Activated gamma-delta T cell treated with anti-CD3 and anti-CD28 coated beads, Interleukin-2, amount 50 U/mL, for 16 hours (primary cell): ENCODE data around the gene KDM4C.

Experiments
- DNase-seq: peaks from one replicate; pipeline ENCODE4 v3.0.0-alpha.2; 2020; ENCODE audit warnings: low read depth

Gene KDM4C

GRCh38 chr9:7051711-7052110 lies 293.9 kb downstream of the KDM4C start:
- no peak for DNase-seq

DNA sequence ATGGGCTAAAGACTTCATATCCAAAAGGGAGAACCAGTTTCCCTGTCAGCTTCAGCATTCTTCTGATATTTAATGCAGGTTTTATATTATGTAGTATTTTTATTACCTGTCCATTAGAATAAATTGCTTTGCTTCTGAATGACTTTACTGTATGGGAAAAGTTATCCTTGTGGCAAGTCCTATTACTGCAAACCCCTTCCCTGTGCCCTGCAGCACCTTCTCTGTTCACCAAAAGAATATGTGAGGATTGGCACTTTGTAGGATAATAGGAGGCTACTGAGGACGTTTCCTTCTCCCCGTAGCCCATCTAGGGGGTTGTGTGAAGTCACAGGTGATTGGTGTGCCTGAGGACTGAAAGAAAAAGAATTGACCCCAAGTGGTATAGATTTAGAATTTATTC lies 296.1 kb downstream of the KDM4C start:
- no peak for DNase-seq

- DNase-seq: no peak
These were observed 297.6 kb downstream of the KDM4C start for GRCh38 chr9:7055171-7055903.

- no peak for DNase-seq
These were observed 298.5 kb downstream of the KDM4C start for GRCh38 chr9:7056254-7056653.

DNA sequence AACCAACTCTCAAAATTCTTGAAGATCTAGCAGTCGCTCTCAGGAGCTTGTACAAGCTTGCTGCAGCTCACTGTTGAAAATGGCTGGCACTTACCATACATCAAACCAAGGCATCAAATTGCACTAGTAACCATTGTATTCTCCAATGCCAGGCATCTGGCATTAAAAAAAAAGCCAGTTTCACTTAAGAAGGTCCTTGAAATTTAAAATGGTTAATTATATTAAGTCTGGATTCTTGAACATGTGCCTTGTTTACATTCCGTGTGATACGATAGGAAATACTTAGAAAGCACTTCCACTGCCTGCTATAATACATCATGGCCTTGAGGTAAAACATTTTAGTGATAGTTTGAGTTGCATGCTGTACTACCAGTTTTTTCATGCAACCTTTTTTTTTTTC lies 300.7 kb downstream of the KDM4C start:
- DNase-seq: no peak

- no peak for DNase-seq
These were observed 309.4 kb downstream of the KDM4C start for GRCh38 chr9:7067169-7067568.

DNA sequence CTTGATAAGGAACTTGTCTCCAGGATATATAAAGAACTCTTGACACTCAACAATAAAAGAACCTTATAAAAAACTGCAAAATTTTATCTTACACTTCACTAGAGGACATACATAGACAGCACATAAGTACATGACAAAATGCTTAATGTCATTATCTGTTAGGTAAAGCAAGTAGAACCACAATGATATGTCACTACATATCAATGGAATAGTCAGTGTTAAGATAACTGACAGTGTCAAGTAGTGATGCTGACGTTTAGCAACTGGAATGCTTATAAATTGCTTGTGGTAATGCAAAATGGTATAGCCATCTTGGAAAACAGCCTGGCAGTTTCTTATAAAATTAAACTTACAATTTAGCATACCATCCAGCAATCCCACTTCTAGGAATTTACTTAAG lies 314.1 kb downstream of the KDM4C start:
- DNase-seq: no peak

DNA sequence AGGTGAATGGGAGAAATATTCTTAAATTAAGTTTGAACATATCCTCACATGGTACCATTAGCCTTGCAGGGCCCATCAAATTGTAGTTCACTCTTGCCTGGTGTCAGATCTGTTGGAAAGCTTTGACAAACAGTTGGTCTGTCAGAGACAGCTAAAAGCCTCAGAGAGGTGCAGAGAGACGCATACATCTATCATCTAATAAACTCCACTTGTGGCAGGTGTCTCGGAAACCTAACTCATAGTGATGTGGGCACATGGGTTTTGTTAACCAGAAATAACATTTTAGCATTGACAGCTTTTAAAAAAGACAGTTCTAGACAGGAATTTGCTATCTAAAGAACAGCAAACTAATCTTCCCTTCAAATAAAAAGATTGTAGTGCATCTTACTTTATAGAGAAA lies 315.9 kb downstream of the KDM4C start:
- DNase-seq: no peak

DNA sequence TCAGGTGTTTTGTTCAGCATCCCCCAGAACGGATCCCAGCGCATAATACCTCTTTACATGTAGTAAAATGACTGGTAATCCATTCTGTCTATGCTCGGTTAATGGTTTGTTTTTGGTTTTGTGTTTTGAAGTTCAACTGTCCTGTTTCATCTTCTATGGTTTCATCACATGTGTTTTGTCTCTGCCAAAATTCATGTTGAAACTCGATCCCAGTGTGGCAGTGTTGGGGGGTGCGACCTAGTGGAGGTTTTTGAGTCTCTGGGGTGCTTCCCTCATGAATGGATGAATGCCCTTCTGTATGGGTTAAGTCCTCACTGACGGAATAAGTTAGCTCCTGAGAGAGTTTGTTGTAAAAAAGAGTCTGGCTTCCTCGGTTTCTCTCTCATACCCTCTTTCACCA lies 317.4 kb downstream of the KDM4C start:
- no peak for DNase-seq

GRCh38 chr9:7079051-7079450 lies 321.3 kb downstream of the KDM4C start:
- DNase-seq: no peak

DNA sequence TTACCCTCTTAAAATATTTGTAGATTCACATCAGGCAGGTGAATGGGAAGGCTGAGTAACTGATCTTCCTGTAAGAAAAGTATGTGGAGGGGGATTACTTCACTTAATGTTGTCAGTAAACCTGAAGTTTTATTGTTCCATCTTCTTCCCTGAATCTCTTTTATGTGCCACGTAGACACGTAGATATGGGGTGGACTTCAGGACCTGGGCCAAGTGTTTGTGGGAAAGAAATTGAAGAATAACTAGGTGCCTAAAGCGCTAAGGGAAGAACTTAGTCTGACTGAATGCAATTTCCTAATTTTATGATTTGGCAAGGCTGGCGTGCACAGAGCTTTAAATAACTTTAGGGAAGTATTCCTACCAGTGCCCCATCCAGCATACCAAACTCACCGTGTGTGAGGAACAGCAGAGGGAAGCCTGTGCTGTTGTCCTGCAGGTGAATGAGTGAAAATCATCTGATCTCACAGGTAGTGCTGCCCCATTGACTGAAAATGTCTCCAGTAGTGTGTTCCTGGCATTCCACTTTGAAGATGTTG lies 323.4 kb downstream of the KDM4C start:
- no peak for DNase-seq

DNA sequence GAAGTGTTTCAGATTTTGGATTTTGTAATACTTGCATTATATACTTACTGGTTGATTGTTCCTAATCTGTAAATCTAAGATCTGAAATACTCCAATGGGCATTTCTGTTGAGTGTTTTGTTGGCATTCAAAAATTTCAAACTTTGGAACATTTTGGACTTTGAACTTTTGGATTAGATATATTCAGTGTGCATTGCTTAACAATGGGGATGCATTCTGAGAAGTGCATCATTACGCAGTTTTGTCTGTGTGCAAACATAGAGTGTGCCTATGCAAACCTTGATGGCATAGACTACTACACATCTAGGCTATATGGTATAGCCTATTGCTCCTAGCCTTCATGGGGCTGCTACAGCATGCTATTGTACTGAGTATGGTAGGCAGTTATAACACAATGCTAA lies 325.4 kb downstream of the KDM4C start:
- no peak for DNase-seq

- DNase-seq: no peak
These were observed 327.6 kb downstream of the KDM4C start for GRCh38 chr9:7085357-7085756.

GRCh38 chr9:7086389-7086788 lies 328.6 kb downstream of the KDM4C start:
- DNase-seq: no peak

GRCh38 chr9:7088611-7089010 lies 330.8 kb downstream of the KDM4C start:
- no peak for DNase-seq

DNA sequence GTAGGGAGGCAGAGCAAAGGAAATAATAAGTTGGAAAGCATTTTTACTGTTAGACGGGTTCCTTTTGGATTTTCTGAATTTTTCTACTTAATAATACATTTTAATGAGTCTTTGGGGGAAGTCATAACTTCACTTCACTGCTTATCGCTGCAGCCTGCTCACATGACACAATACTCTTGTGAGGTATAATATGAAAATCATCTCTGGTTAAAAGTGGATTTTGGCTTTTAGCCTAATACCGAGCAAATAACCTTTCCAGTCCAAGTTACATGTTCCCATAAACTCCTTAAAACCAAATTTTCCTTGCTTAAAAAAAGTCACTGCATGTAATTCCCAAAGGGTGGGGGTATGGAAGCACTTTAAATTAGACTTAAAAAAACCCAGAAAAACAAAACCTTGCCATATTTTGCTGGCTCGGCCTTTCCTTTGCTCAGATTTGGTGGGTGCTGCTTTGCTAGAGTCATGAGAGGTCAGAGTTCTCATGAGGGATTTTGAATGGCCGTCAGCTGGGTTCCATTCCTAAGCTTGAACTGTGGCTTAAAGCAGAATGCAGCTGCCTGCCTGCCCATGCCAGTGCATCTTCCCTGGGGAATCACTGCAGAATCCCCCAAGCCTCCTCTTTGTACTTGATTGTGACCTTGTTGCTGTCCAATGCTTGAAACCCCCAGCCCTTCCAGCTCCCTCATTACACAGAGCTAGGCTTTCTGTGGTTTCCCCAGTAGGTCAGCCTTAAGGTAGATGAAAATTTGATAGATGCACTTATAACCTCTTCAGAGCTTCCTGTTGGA lies 331.8 kb downstream of the KDM4C start:
- no peak for DNase-seq

- DNase-seq: no peak
These were observed 335.3 kb downstream of the KDM4C start for GRCh38 chr9:7093040-7093439.

DNA sequence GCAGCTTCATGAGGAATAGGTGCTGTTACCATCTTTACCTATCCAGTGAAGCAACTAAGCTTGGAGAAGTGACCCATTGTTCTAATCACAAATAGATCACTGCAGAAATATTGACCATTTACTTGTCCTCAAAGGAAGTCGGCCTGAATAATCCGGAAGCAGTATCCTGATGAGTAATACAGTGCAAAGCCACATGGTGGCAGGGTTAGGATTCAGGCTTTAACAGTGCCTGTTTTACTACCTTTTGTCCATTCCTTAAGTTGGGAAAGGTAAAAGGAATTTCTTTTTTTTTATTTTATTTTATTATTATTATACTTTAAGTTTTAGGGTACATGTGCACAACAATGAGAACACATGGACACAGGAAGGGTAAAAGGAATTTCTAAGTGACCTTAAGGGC lies 336.3 kb downstream of the KDM4C start:
- no peak for DNase-seq

DNA sequence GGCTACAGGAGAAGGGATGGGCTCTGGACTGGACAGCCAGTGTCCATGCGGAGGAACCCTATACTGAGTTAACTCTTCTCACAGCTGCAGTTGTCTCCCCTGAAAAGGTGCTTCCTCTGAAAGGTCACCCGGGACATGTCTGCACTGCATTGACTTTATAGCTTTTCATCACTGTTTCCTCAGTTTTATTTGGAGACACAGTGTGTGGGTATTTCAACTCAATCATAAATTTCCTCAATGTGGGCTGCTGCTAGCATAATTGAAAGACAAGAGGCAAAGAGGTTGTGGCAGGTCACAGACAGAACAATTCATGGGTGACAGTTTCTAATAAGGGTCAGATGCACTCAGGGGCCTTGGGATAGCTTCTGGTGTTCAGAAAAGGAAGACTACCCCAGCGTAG lies 336.8 kb downstream of the KDM4C start:
- DNase-seq: no peak

DNA sequence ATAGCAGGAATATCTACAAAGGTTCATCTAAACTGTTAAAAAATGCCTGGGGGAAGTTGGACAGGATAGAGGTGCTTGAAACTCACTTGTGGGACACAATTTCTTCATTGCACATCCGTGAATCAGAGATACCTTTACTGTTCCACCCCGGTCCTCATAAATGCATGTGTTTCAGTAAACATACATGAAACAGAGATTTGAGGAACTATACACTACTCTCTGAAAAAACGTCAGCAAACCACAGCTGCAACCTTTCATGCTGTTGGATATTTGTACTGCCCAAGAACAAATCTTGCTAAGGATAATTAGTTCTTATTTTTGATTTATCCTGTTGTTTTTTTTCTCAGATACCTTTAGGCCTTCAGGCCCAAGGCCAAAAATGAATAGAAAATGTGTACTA lies 337.3 kb downstream of the KDM4C start:
- DNase-seq: no peak

GRCh38 chr9:7097040-7097715 lies 339.4 kb downstream of the KDM4C start:
- no peak for DNase-seq

DNA sequence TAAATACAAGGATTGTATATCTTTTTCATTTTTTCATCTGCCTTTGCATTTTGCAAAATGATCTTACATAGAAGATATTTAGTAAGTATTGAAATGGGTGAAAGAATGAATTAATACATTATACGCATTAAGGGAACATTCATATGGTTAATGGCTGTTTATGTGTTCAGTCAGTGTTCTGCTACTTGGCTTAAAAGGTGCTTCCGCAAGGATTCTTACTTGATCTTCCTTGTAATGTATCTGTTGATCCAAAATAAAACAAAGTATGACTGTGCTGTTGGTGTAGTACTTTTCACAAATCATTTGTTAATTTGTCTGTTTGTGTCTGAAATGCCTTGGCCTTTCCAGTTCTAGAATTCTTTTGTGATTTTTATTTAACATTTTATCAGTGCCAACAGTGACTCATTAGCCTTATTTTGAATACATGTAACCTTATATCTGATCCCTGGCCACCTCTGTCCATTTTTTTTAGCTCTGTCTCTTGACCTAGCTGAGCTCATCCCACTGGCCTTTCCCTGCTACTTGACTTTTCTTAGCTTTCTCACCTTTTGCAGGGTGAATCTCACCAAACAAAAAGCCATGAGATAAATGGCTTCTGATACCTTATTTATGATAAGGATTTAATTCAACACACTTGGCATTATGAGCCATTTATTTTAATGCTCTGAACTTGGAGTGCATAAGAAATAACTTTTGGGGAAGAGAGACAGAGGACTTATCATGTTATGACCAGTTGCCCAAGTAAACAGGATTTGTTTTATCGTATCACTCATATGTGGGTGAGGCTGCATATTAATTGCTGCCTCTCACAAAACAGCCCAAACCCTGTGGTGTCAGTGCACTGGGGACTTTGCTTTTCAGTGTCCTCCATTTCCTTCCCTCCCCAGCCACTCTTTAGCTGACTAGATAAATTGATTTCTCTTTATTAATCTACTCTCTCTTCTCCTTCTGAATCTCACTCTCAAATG lies 340.3 kb downstream of the KDM4C start:
- DNase-seq: no peak
